Activated CD4-positive, CD25-positive, alpha-beta regulatory T cell treated with anti-CD3 and anti-CD28 coated beads, Interleukin-2, amount 50 U/mL, for 72 hours (primary cell): ENCODE data around the gene NEMF.
A peak's percentile ranks its signal among the peaks of the same experiment; 100 is the strongest.
"Not testable (repeated sequence)": the region's sequence is repeated elsewhere in the genome, so short reads cannot be mapped to it uniquely, and the experiment has no call there.

Experiments used
- DNase-seq: peaks from one replicate; pipeline ENCODE4 v3.0.0; 2021

Gene NEMF

GRCh38 chr14:49879646-49880204 is 27.1 kb upstream of the NEMF start:
- peak; percentile 44 for DNase-seq

GRCh38 chr14:49876563-49877127 is 24.1 kb upstream of the NEMF start:
- no peak for DNase-seq

DNA sequence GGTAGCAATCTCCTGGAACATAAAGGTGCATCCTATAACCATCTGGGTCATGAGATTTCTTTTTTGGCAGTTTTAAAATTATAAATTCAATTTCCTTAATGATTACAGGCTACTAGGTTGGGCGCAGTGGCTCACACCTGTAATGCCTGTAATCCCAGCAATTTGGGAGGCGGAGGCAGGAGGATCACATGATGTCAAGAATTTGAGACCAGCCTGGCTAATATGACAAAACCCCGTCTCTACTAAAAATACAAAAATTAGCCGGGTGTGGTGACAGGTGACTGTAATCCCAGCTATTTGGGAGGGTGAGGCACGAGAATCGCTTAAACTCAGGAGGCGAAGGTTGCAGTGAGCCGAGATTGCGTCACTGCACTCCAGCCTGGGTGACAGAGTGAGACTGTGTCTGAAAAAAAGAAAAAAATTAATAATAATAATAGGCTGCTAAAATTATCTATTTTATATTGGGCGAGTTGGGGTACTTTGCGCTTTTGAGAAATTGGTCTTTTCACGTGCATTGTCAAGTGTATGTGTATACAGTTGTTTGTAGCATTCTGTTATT is 23.1 kb upstream of the NEMF start:
- no peak for DNase-seq

- not testable (repeated sequence) for DNase-seq
Observed at GRCh38 chr14:49873548-49873947, 21.0 kb upstream of the NEMF start.

DNA sequence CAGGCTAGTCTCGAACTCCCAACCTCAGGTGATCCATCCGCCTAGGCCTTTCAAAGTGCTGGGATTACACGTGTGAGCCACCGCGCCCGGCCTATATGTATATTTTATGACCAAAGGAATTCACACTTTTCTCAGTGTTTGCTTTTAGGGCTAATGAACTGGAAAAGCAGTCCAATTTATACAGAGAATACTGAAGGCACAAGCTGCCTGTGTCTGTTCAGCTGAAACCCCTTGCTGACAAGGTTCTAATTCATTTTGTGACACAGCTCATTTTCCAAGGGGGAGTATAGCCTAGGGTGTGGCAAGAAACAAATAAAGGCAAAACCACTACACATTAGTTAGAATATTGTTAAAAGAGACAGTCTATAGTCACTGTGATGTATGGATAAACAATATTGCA is 18.3 kb upstream of the NEMF start:
- no peak for DNase-seq

DNA sequence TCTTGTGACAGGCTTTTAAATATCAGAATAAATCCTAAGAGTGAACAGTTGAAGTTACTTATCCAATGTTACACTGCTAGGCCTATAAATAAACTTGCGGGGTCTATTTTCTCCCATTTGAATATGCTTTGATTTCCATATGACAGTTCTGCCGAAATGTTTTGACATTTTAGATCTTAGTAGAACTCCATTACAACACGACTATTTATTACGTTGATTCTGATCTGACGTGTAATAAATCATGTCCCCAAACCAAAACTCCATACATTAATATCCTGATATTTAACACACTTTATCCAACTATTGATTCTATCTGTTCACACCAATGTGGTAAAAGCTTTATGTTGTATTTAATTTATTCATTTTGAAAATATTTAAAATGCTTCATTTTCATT is 16.1 kb upstream of the NEMF start:
- DNase-seq = no peak

DNA sequence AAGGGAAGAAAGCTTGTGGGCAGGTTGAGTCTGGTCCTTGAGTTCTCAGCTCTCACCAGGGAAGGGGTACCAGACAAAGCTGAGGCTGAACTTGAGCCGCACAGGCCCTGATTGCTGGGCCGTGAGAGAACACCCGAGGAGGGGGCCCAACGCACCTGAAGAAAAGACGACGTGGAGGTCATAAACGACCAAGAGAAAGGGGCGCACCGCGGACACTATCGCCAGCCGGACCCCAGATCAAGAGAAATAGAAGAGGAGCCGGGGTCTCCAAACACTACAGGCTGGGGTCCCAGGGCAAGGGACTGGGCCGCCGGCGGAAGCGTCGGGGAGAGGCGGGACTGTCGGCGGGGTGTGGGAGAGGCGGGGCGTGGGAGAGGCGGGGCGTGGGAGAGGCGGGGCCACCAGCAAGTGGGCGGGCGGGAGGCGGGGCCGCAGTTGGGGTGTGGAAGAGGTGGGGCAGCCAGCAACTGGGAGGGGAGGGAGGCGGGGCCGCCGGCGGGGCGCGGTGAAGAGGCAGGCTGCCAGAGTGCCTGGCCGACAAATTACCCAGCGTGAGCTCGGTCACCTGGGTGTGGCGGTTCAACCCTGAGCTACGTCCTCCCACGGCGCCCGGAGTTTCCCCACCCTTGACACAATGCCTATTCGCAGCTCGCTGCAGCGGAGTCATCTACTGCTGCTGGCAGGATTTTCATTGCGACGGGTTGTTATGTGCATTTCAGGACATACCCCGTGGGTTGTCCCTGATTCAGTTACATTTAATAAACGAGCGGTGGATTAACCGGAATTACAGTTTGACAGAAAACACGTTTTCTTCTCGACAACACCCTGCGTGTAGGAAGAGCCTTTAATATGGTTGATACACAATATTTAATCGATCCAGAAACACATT is 15.5 kb upstream of the NEMF start:
- peak; percentile 93 for DNase-seq

- peak; percentile 84 for DNase-seq
Observed at GRCh38 chr14:49865431-49865859, 12.9 kb upstream of the NEMF start.

- no peak for DNase-seq
Observed at GRCh38 chr14:49863487-49864281, 11.1 kb upstream of the NEMF start.

DNA sequence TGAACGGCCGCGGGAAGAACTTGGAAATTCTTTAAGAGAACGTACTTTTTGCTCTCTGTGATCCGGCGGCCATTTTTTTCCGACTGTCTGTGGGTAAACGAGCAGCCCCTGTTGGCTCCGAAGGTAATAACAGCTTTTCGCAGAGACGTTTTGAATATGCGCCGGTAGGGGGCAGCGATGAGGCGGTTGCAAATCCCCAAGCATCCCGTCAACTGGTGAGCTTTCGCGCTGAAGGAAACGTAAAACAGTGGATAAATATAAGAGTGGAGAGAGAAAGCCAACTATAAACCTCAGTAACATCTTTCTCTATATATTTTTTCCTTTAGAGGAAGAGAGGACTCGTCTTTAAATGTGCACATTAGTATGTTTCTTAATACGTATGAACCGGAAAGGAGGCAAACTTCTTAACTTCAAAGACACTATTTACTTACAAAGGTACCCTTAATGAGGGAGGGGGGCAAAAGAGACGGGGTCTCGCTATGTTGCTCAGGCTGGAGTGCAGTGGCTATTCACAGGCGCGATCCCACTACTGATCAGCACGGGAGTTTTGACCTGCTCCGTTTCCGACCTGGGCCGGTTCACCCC is 9.6 kb upstream of the NEMF start:
- DNase-seq = peak; percentile 85

DNA sequence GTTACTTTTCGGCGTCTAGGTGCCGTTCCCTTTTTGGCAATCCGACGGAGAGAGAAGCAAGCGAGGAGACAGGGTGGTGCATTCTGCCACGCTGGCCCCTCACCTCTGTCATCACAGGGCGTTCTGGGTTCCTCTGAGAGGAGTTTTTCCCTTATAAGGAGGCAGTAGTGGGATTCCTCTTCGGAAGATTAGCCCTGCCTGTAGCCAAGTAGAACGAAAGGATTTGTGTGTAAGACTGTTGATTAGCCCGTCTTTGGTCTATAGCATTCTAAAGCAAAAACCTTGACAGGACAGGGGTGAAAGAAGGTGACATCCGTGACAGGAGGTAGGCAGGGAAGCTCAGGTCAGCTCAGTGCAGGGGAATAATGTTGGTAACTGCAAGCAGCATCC is 9.1 kb upstream of the NEMF start:
- DNase-seq = peak; percentile 68

- no peak for DNase-seq
Observed at GRCh38 chr14:49860988-49861698, 8.6 kb upstream of the NEMF start.

DNA sequence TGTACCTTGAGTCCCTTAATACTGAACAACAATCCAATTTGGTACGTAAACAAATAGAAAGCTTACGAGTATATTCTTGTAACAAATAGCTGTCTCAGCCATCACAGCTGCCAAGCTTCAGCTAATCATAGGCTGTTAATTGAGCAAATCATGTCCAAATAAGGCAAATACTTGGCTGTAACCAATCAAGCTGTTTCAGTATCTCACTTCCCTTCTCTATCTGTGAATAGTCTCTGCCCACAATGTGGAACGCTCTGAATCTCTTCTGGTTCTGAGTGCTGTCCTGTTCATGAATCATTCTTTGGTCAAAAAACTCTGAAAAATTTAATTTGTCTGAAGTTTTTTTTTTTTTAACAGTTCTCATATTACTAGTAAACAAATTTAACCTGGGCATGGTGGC is 5.8 kb upstream of the NEMF start:
- no peak for DNase-seq

GRCh38 chr14:49857427-49858003 is 4.9 kb upstream of the NEMF start:
- no peak for DNase-seq

DNA sequence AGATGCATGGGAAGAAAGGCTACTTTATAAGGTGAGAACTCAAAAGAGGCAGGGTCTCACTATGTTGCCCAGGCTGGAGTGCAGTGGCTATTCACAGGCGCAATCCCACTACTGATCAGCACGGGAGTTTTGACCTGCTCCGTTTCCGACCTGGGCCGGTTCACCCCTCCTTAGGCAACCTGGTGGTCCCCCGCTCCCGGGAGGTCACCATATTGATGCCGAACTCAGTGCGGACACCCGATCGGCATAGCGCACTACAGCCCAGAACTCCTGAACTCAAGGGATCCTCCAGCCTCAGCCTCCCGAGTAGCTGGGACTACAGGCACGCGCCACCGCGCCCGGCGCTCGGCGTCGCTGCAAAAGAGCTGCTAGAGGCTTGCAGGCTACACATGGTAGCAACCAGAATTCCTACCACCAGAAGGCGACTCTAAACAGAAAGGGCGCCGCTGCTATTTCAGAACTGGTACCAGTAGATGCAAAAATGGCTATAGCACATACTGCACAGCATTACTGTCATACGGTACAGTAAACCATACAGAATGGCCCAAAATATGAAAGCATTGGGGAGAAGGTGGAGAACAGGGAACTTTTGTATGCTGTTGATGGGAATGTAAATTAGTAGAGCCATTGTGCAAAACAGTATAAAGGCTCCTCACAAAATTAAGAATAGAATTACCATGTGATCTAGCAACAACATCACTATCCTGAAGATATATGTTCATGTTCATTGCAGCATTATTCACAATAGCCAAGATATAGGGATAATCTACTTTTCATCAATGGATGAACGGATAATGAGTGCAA is 1.2 kb upstream of the NEMF start:
- peak; percentile 60 for DNase-seq

GRCh38 chr14:49853158-49853477 is 530 bp upstream of the NEMF start:
- DNase-seq = no peak

DNA sequence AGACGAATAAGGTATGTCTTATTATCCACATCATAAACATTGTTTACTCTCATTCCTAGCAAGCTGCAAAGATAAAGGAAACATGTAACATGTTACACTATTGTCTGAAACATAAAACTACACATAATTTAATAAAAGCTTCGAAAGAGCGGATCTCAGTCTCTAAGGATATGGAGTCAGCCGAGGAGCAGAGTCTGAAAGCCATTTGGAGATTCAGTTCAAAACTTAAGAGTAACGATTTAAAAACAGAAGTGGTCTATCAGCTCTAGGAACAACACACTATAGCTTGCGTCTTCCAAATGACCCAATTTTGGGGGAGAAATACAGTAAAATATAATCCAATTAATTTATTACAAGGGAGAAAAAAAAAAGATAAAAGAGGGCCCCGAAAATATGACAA is 775 bp downstream of the NEMF start:
- no peak for DNase-seq

DNA sequence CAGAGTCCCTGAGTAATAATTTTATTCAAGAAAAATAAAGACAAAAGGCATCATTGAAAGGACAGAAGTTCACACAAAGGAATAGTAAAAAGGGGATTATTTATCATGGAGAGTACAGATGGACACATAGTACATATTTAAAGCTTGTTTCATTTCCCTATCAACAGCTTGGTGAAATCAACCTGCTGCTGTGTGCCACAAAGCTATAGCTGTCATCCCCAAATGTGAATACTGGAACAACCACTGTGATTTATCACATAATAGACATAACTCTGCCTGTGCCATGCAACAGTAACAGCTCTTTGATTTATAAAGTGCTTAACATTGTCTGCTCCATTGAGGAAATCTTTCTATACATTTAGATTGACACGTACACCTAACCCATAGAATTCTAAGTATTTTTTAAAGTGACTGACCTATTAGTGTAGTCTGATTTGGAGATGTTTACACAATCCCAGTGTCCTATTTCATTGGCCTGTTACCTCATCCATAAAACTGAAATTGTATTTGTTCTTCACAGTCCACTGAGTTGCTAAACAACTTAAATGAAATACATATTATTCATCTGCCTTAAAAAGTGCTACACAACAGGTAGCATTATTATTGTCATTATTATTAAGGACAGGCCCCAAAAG is 3.3 kb downstream of the NEMF start:
- DNase-seq = no peak

DNA sequence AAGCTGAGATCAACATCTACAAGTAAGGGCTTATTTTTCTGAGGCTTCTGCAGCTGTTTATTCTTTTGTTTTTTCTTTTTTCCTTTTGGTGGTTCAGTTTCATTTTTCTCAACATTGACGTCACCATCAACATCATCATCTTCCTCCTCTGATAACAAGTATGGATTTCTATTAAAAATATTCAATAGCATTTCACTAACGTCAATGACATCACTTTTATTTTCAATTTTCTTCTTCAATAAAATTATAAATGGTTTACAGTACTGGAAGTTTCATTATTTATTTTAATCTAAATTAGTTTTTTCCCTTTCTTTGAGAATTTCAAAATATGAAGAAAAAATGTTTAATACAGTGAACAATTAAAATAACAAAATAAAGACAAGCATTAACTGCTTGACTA is 23.9 kb downstream of the NEMF start:
- DNase-seq = no peak

DNA sequence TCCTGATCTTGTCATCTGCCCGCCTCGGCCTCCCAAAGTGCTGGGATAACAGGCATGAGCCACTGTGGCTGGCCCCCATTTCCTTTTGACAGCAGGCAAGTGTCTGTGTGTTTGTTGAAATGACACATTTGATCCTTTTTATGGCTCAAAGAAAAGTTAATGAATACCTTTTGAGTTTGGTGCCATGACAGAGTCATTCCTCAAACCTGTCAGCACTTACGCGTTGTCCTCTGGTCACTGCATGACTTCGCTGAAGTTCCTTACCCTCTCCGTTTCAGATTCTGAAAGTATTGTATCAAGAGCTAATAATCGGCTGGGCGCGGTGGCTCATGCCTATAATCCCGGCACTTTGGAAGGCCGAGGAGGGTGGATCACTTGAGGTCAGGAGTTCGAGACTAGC is 32.4 kb downstream of the NEMF start:
- no peak for DNase-seq
